CD1c-positive myeloid dendritic cell (primary cell): ENCODE data around the gene CDHR1.

Source experiments
- DNase-seq: peaks from one replicate; pipeline ENCODE4 v3.0.0-alpha.2; 2016; ENCODE audit errors: extremely low spot score

The CDHR1 gene

DNA sequence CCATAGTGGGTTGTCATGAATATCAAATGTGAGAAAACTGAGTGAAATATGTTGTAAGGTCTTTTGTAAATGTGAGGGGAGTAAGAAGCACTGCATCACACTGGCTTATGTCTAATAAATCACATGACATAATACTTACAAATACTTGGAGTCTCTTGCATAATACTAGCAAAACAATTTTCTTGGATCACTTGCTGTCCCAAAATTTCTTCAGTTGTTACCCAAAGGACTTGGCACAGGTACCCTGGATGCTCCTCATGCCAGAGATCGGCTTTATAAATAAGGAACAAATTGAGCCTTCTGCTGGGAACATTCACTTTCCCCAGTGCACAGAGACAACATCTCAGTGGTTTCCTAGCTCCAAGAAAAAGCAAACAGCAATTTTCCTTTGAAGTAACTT lies 36.0 kb downstream of the CDHR1 start:
- DNase-seq, result no peak

DNA sequence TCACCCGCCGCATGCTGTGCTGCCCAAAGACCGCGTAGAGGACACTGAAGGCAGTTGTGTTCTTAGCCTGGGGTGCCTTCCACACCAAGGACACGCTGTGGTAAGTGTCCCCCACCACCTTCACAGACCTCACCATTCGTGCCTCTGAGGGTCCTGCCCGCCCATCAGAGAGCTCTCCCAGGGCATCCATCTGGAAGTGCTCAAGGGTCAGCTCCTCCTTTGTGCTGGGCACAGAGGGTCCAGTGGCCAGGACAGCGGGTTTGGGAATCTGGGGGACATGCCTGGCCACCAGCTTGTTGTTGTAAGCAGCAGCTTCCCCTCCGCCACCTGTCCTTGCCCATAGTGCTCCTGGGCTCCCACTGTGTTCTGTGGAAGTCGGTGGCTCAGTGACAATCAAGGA lies 38.0 kb downstream of the CDHR1 start:
- DNase-seq, result no peak

DNA sequence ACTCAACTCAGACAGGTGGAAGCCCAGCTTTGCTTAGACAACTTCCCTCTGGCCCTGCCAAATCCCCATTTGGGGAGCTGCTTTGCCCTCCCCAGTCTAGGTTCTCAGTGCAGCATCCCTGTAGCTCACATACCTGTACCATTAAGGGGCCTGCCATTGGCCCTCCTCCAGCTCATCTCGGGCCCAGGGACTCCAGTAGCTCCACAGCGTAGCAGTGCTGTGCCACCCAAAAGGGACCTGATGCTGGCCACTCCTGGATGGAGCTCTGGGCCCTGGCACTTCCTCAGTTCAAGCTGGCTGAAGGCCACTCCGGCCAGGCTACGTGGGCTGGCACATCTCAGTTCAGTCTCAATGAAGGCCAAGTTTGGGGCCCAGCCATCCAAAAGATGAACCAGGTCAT lies 39.6 kb downstream of the CDHR1 start:
- DNase-seq, result no peak

DNA sequence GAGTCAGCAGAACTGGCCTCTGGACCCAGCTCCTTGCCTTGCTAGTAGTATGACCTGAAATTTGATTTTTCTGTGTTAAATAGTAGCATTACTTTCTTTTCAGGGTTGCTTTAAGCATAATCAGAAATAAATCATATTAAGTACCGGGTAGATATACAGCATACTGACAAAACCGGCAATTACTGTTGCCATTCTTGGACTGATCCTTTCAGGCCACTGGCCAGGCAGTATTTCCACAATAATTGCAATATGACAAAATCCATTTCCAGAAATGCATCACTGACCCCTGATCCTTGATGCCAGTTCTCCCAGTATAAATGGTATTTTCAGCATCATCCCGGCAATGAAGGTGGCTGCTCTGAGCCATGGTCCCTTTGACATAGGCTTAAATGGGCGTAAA lies 40.1 kb downstream of the CDHR1 start:
- DNase-seq, result no peak

DNA sequence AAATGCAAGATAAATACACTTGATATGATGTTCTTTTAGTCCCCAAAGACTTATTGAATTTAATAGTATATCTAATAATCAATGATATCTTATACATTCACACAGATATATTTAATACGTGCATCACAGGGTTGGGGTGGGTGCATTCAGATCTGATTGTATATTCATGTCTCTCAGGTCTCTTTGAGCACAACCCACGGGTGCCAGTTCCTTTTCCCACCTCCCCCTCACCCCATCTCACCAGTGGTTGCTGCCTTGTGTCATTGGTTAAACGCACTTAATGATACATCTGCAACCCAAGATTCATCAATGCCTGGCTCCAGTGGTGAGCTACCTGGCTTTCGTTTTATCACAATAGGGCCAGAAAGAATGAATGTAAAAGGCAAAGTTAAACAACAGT lies 40.8 kb downstream of the CDHR1 start:
- DNase-seq, result no peak

DNA sequence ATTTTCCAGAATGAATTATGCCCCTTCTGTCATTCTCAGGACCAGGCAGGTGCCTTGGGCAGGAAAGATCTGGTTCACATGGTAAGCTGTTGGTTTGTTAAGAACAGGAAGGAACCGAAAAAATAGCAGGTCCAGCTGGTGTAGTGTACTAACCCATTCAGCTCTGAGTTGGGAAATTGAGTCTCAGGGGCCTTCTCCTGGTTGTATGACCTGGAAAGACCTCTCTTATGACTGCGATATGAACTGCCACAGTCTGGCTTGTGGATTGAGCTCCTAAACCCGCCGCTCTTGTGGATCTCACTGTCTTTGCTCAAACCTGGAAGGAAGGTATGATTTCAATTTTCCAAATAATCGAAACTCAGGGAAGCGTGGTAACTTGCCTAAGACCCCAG lies 42.5 kb downstream of the CDHR1 start:
- DNase-seq, result no peak

DNA sequence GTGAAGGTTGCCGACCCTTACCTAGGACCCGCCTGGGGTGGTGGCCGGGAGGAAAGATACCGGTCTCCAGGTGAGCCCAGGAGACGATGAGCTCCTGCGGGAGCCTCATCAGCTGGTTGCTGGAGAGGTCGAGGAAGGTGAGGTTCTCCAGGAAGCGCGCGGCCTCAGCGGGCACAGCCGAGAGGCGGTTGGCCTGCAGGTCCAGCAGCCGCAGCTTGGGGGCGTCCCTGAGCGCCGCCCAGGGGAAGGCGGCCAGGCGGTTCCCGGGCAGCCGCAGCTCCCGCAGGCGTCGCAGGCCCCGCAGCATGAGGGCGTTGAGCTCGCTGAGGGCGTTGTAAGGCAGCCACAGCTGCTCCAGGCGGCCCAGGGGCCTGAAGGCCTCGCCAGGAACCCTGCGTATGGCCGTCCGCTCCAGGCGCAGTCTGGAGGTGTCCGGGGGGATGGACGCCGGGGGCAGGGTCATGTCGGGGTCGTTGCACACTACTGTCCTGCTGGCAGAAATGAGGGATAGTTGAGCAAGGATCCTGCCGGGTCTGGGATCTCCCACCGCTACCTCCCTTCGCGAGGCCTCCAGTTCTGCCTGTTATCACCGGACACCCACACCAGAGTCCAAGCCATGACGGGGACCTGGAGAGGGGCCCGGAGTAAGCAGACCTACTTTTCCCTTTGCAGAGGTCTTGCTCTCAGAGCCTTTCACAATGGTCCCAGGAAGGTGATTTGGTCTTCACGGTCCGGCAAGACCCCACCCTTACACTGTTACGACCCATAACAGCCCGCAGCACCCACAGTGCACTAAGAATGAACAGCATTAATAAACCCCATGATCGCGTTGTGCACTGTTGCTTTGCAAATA lies 43.1 kb downstream of the CDHR1 start:
- DNase-seq, result no peak

DNA sequence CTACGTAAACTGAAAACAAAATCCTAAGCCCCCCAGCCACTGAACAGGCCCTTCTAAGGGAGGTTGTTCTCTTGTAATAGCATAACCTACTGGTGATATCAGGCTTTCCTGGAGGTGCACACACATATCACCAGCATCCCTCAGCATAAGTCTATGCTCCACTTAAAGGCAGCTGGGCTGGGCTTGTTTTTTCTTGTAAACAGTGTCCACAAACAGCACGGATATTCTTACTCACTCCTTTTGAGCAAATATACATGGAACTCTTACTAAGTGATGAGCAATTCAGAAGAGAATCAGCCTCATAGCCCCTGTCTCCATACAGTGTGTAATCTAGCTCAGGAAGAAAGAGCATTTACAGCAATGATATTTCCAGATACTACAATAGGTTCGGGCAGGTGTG lies 44.6 kb downstream of the CDHR1 start:
- DNase-seq, result no peak

DNA sequence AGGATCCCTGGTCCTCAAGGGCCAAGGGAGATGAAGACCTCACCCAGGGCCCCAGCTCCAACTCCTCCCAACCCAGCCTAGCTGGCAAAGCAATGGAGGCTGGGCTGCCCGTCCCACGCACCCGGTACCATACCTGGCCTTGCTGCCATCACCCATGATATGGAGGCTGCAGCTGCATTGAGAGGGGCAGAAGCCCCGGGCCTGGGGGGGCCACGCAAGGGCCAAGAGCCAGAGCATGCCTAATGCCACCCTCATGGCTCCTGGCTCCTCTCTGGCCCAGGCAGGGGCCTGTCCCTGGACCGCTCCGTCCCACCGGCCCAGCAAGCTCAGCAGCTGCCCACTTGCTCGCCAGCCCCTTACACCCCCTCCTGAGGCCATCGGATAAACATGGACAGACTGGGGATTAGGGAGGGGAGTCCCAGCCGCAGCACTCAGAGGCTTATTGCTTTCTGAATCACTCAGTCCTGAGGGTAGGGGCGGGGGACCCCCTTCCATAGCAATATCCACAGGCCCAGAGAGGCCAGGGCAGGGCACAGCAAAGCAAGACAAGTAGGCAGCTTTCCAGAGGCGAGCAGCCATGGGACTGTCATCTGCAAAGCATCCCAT lies 47.0 kb downstream of the CDHR1 start, which contains the start of gene LRIT1:
LRIT1 (minus strand) TSS at position 362 of the 606 bp plus-strand sequence; CDS start at position 255, 107 bp downstream.
- no peak for DNase-seq

DNA sequence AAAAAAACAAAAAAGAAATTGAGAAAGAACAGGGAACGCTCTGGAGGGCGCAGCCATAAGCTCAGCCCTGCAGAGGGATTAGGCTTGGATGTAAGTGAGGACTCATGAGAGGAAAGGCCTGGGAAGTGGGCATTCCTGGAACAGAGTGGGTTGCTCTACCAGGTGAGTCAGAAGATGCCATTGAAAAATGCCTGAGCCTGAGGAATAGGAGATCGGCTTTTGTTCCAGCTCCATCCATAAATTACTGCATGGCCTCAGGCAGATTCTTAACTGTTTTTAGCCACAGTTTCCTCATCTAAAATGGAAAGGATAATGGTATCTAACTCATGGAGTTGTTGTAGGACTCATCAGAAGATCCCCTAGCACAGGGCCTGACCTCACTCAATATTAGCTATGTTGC lies 49.4 kb downstream of the CDHR1 start:
- DNase-seq, result no peak

DNA sequence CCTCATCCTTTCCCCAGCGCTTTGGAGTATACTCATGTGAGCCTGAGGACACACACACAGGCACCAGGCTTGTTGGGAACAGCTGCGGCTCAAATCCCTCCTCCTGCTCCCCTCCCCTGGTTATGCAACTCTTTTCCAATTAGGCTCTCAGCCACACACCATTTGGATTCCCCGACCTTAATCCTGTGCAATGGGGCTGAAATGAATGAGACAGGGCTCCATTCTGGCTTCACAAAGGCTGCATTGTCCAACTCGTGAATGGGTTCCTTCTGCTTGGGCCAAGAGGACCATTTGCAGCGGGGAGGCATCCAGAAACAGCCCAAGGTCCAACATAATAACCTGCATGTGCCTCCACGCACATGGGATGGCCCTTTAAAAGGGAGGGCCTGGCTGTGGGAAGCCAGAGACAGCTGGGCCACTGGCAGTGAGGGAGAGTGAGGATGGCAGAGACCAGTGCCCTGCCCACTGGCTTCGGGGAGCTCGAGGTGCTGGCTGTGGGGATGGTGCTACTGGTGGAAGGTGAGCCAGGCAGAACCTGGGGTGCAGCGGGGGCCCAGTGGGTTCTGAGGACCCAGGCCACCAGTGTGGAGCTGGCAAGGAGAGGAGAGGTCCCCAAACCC lies 50.4 kb downstream of the CDHR1 start, which contains the start of gene RGR:
RGR (plus strand) TSS at position 403 of the 620 bp plus-strand sequence; CDS start at position 441, 38 bp downstream.
- no peak for DNase-seq

DNA sequence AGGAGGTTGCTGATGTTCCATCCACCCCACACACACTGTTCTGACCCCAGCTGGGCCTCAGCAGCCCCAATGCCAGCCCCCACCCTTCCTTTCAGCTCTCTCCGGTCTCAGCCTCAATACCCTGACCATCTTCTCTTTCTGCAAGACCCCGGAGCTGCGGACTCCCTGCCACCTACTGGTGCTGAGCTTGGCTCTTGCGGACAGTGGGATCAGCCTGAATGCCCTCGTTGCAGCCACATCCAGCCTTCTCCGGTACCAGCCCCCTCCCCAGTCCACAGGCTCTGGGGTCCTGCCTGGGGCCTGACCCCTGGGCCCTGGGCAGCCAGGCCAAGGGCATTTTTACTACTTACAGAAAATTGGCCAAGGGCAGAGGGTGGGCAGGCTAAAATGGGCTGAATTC lies 53.2 kb downstream of the CDHR1 start:
- DNase-seq, result no peak

DNA sequence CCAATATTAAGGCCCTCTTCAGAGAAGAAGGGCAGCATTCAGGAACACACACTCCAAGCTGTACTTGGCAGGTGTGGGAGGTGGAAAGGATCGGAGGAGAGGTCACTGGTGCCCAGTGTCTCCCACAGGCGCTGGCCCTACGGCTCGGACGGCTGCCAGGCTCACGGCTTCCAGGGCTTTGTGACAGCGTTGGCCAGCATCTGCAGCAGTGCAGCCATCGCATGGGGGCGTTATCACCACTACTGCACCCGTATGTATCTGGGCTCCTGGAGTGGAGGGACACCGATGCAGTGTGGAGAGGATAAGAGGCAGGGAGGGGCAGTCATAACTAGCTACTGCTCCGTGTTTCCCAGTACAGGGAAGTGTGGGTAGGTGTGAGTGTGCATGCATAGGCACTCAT lies 54.5 kb downstream of the CDHR1 start:
- DNase-seq, result no peak

DNA sequence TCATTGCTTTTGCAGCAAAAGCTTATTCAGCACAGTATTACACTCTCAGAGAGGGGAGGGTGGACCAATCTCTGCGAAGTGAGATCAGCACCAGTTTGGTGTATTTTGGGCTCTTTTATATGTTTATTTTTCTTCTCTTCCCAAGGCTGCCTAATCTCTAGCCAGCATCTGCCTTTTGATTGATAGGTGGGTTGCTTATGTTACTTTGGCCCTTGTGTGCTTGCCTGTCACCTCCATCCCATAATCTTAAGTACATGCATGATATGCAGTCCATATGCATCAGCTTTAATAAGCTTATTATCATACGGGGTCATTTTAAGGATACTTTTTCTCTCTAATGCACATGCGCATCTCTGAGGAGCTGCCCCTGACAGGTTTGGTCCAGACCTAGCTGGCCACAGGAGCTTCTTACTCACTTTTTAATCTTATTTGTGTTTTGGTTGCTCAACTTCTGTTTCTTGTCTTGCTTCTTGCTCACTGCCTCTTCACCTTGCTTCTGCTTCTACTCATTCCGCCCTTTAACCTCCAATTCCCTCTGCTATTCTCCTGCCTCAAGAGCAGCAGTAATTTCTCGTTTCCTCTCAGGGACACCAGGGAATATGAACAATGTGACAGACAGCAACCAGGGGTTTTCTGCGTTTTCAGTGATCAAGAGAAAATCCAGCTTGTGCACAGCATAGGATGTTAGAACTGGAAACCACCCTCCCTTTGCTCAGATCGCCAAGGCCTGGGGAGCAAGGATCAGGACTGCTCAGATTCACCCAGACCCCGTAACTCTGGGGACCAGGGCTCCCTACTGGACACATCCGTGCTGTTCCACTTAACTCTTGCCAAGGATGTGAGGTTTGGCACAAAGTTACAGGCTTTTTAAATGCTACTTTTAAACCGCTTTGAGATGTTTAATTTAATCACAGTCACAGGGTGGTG lies 60.5 kb downstream of the CDHR1 start:
- no peak for DNase-seq

DNA sequence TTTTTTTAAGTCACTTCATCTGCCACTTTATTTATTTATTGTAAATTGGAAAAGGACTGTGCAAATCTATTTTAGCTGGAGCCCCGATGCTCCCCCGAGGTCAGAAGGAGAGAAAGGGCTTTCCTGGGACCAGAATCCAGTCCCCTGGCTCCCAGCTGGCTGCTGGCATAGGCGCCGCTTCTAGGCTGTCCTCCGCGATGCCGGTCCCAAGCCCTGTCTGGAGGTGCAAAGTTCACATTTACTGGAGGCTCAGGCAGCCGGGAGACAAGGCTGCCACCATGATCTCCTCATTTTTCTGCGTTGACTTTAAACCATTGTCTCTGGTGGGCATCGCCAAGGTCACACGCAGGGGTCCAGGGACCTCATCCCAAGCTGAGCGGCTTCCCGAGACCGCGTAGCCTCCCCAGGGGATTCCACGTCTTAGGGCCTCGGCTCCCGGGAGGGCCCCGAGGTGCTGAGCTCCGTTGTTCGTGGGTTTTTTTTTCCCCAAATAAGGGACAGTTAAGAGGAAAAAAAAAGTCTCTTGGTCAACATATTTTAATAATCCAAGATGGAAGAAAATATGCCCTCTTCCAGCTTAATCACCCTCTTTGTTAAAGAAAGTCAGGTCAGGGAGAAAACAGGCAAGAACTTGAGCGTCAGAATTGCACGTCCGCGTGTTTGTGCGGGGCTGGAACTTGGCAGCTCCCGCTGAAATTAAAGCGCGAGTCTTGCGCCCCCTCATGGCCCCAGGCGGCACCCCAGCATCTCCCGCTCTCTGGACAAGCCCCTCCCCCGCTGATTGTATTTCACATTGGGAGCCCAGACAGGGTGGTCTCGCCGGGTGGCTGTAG lies 62.4 kb downstream of the CDHR1 start:
- DNase-seq, result peak; percentile 24

DNA sequence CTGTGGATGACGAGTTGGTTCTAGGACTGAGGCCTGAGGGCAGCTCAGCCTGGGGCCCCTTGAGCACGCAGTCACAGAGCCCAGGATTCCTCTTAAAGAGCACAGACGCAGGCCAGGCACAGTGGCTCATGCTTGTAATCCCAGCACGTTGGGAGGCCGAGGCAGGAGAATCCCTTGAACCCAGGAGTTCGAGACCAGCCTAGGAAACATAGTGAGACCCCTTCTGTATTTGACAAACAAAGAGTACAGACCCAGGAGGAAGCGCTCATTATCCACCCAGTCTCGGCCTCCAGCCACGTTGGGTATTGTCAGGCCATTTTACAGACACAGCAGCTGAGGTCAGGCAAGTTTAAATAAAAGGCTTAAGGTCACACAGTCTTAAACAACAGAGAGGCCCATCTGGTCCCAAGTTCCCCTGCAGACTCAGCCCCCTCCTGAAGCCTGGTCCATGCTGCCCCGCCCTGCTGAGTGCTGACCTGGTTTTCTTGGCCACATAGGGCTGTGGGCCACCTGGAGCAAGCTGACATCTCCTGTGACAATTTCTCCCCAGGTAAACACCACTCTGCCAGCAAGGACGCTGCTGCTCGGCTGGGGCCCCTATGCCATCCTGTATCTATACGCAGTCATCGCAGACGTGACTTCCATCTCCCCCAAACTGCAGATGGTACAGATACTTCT lies 63.1 kb downstream of the CDHR1 start:
- no peak for DNase-seq

DNA sequence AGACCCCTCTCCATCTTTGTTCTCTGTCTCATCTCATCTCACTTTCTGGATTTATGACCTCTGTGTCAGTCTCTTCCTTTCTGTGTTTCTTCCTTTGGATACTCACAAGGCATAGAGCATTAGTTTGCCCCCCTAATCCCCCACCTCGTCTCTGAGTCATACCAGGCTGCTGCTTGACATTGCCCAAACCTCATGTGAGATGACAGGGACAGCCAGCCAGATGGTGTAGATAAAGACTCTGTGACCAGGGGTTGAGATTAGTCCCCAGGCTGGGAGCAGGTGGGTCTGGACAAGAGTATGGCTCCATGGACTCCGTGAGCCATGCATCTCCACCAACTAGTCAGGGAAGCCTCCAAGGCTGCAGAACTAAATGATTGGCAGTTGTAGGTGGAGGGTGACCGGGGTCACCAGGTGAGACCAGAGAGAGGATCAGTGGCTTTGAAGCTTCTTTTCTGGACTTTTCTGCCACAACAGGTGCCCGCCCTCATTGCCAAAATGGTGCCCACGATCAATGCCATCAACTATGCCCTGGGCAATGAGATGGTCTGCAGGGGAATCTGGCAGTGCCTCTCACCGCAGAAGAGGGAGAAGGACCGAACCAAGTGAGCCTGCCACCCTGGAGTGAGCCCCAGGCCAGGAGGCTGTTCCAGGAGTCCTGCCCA lies 63.8 kb downstream of the CDHR1 start:
- no peak for DNase-seq

DNA sequence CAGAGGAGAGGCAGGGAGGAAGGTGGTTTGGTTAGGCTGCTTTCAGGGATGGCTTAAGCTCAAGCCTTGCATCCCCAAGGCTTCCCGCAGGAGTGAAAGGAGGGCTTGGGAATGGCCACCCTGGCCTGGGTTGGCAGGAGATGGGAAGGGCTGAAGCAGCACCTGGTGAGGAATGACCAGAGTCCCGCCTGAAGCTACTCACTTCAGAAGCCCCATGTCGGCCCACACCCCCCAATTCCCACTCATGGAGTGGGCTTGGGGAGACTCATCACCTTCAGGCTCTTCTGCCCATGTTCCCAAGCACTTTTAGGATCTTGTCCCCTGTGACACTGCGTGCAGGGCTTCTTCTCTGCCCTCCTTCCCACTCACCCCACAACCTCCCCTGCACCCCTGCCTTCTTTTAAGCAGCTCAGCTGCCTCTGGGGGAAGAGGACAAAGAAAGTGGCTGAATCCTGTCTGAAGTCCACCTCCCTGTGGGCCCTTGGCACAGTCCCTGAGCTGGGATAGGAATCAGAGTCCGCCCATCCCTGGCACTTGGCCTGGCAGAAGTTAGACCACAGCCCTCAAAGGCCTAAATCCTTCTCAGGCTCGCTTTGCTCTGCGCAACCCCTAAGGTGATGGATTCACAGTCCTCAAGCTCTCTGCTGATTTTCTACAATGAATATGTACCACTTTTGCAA lies 67.0 kb downstream of the CDHR1 start:
- DNase-seq, result no peak
